Panc1 (cell line): ENCODE measurements around the gene PRKD3. TPM values are rescaled to one million over a fixed set of nuclear protein-coding genes. Genes with fewer than 3 reads are reported as not detected.

Source experiments
- ATAC-seq: fragments of 200-7000 bp; cut with Tn5 transposase; 2 replicates; pipeline ENCODE4 v1.9.1; 2020; ENCODE audit warnings: mild to moderate bottlenecking, moderate library complexity
- BruUV-seq: library from RNA; stranded (reverse); fragments of 400-500 nt; replicated peaks from 2 replicates; lab custom pipeline; 2021; lab: Mats Ljungman, UMichigan
- CTCF ChIA-PET: fragments of 300-600 bp; sonication (Branson Sonifier 250); formaldehyde crosslinking; loops from one replicate; lab custom pipeline; 2022; ENCODE audit warnings: antibody characterized with exemption; lab: Charles Lee
- POLR2A ChIA-PET: fragments of 300-600 bp; sonication (Branson Sonifier 250); formaldehyde crosslinking; loops from one replicate; lab custom pipeline; 2022; ENCODE audit warnings: antibody characterized with exemption; lab: Charles Lee
- DNase-seq: peaks from one replicate; pipeline ENCODE4 v3.0.0-alpha.2; 2010; ENCODE audit warnings: low read depth, low spot score
- H3K27ac ChIP-seq: 2 replicates; pipeline ENCODE4 v1.5.1; 2011; ENCODE audit warnings: mild to moderate bottlenecking, low read length, inconsistent platforms
- H3K27me3 ChIP-seq: fragments of 200-500 bp; sonication (Bioruptor generic); 2 replicates; pipeline ENCODE4 v1.6.0; 2014; ENCODE audit warnings: low read length, inconsistent platforms; ENCODE audit not compliant: control insufficient read depth, insufficient read depth
- H3K36me3 ChIP-seq: fragments of 200-500 bp; sonication (Bioruptor generic); 2 replicates; pipeline ENCODE4 v1.5.1; 2014; ENCODE audit warnings: inconsistent platforms, mild to moderate bottlenecking, low read length, moderate library complexity; ENCODE audit not compliant: control insufficient read depth, insufficient read depth
- H3K4me1 ChIP-seq: 2 replicates; pipeline ENCODE4 v1.5.1; 2011; ENCODE audit warnings: inconsistent platforms, mild to moderate bottlenecking, low read length, moderate library complexity; ENCODE audit not compliant: control insufficient read depth, insufficient read depth
- H3K4me3 ChIP-seq, 2 experiments: 2 replicates each; pipeline ENCODE4 v1.5.1; 2011 to 2012; ENCODE audit warnings: low read depth in 2 of 2, low read length in 2 of 2, mild to moderate bottlenecking in 2 of 2, inconsistent platforms in 1 of 2, moderate library complexity in 1 of 2
- H3K9me3 ChIP-seq: fragments of 200-500 bp; sonication (Bioruptor generic); 2 replicates; pipeline ENCODE4 v1.5.1; 2014; ENCODE audit warnings: low read depth, mild to moderate bottlenecking, inconsistent platforms, low read length, moderate library complexity; ENCODE audit not compliant: control insufficient read depth, insufficient read depth
- CTCF ChIP-seq: fragments of 450-650 bp; IDR thresholded peaks from 2 replicates; pipeline ENCODE4 v1.5.1; 2017; ENCODE audit warnings: mild to moderate bottlenecking
- POLR2AphosphoS5 ChIP-seq: IDR thresholded peaks from 2 replicates; pipeline ENCODE4 v1.6.1; 2012; ENCODE audit warnings: mild to moderate bottlenecking, low read depth, low read length, moderate library complexity
- REST ChIP-seq, 2 experiments: IDR thresholded peaks; 2 replicates each; pipeline ENCODE4 v1.6.1; 2011 to 2012; ENCODE audit warnings: low read depth in 2 of 2, control low read depth in 1 of 2, low read length in 1 of 2, mild to moderate bottlenecking in 1 of 2, moderate library complexity in 1 of 2; ENCODE audit not compliant: insufficient read depth in 1 of 2
- SIN3A ChIP-seq: IDR thresholded peaks from 2 replicates; pipeline ENCODE4 v1.6.1; 2012; ENCODE audit warnings: low read depth, mild to moderate bottlenecking, low read length, moderate library complexity, borderline replicate concordance; ENCODE audit not compliant: insufficient read depth
- TCF7L2 ChIP-seq: IDR thresholded peaks from 2 replicates; pipeline ENCODE4 v1.6.1; 2011; ENCODE audit warnings: mild to moderate bottlenecking, low read depth, low read length, inconsistent platforms
- in situ Hi-C: cut with HindIII; loops from 2 replicates; pipeline ENCODE4 v1.10.0; 2016; ENCODE audit warnings: low sequenced_read_pairs, low pct_unique_long_range_greater_than_20kb
- intact Hi-C: fragments of 100-400 bp; cut with micrococcal nuclease; formaldehyde crosslinking; loops from one replicate; pipeline ENCODE4 v1.10.0; 2022; ENCODE audit not compliant: unreplicated experiment
- total RNA-seq: library from RNA; stranded (reverse); gene quantifications from one replicate; pipeline ENCODE4 v1.2.1, GENCODE V29; 2021; ENCODE audit not compliant: unreplicated experiment

PRKD3 gene
- total RNA-seq, 1 experiment from 2014 or later = 21.8 TPM

GRCh38 chr2:37332560-37332959 is 7.9 kb upstream of the PRKD3 start:
- no peak for ATAC-seq
- ChIA-PET POLR2A (no interaction called here), CTCF (no interaction called here)
- Histone ChIP-seq H3K27ac (no peak overlapping the region), H3K27me3 (no peaks in the 10 kb centered on the region; the same call in 1 of the 2 replicates), H3K36me3 (no peaks in the 10 kb centered on the region), H3K9me3 (no peaks in the 10 kb centered on the region), H3K4me3 (no peak overlapping the region), H3K4me1 (no peaks in the 10 kb centered on the region)
- no peak for DNase-seq
- BruUV-seq = no TSS peak
- TF ChIP-seq SIN3A (no peak), REST (IDR thresholded peaks at IDR 0.05; ENCODE audit: insufficient read depth in 1 of 2, low read depth in 2 of 2, low read length in 1 of 2) (no peak), CTCF (no peak), POLR2AphosphoS5 (no peak), TCF7L2 (no peak)
- intact Hi-C loops = no loop called here
- in situ Hi-C loops = no loop called here

- Histone ChIP-seq H3K36me3 (no peaks in the 10 kb centered on the region), H3K27ac (no peak overlapping the region), H3K27me3 (peaks cover 4% of the 10 kb centered on the region; the same call in 1 of the 2 replicates), H3K4me1 (0 out of 2 replicates have a peak, but pooled peaks cover 2% of the 10 kb centered on the region), H3K9me3 (no peaks in the 10 kb centered on the region), H3K4me3 (no peak overlapping the region)
- ChIA-PET CTCF (no interaction called here), POLR2A (no interaction called here)
- intact Hi-C loops (no loop called here), in situ Hi-C loops (no loop called here)
- ATAC-seq (no peak), DNase-seq (no peak)
- TF ChIP-seq POLR2AphosphoS5 (no peak), REST (IDR thresholded peaks at IDR 0.05; ENCODE audit: insufficient read depth in 1 of 2, low read depth in 2 of 2, low read length in 1 of 2) (no peak), TCF7L2 (no peak), SIN3A (no peak), CTCF (no peak)
- no TSS peak for BruUV-seq
These were observed 6.0 kb upstream of the PRKD3 start for GRCh38 chr2:37330681-37331080.
